NK-92 treated with Interleukin-12 subunit alpha and Interleukin-12 subunit beta, amount 100 ng/mL, for 24 hours (cell line): ENCODE results near the gene VRK1.
"Not testable (repeated sequence)": the region's sequence is repeated elsewhere in the genome, so short reads cannot be mapped to it uniquely, and the experiment has no call there.

Experiments used
- DNase-seq: peaks from one replicate; lab custom pipeline; 2025; lab: John Stamatoyannopoulos, UW

VRK1 gene

GRCh38 chr14:96883974-96884373, 86.8 kb downstream of the VRK1 start:
- not testable (repeated sequence) for DNase-seq

DNA sequence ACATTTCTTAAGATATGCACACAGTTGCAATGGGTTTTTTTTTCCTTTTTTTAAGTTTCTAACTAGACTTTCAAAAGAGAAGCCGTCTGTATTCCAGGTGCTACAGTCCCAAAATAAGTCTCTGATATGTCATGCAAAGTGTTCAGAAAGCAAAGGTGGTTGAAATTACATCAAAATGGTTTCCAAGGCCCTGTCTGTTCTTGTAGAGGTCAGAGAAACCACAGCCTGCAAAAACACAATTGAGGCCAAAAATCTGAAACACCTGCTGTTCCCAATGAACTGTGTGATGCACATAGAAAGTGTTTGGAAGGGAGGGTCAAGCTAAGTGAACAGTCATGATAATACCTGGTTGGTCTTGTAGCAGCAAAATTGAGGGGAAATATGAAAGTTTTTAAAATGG, 91.0 kb downstream of the VRK1 start:
- no peak for DNase-seq

DNA sequence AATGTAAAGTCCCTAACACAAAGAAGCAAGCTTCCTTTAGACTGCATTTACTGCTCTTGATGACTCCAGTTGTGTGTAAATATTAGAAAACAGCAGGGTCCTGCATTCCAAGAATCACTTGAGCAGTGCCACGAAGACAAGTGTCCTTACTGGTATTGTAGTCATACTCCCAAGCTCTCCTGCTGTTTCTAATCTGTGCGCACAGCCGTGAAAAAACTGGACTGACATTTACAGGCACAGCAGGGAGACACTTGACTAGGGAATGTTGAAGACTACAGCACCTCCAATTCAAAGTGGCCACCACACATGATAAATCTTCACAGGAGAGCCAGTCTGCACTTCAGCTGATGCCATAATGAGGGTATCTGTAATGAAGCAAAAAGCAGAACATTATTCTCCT, 91.4 kb downstream of the VRK1 start:
- DNase-seq, result no peak

GRCh38 chr14:96889091-96889490, 91.9 kb downstream of the VRK1 start:
- no peak for DNase-seq

DNA sequence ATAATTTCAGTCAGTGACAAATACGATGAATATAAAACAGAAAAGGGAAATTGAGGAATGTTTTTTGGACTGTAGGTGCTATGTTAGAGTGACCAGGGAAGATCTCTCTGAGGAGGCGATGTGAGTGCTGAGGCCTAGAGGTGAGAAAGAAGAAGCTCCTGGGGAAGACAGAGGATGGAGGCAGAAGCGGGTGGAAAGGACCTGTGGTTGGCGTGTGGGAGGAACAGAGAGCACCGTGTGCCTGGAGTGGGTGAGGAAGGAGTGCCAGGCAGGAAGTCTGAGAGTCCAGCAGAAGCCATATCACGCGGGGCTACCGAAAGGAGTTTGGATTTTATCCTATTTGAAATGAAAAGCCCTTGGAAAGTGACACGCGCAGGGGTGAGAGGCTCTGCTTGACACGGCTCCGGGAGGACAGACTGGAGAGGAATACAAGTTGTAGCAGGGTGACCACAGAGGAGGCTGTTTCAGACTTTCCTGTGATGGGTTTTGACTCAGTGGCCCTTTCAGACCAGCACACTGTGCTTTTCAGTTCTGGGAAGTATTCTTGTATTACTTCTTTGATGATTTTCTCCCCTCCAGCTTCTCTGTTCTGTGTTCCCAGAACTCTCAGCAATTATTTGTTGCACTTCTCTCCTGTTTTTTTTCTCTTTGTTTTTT, 96.9 kb downstream of the VRK1 start:
- no peak for DNase-seq

- no peak for DNase-seq
Observed at GRCh38 chr14:96894966-96895365, 97.8 kb downstream of the VRK1 start.

- DNase-seq, result no peak
Observed at GRCh38 chr14:96895658-96896271, 98.6 kb downstream of the VRK1 start.

DNA sequence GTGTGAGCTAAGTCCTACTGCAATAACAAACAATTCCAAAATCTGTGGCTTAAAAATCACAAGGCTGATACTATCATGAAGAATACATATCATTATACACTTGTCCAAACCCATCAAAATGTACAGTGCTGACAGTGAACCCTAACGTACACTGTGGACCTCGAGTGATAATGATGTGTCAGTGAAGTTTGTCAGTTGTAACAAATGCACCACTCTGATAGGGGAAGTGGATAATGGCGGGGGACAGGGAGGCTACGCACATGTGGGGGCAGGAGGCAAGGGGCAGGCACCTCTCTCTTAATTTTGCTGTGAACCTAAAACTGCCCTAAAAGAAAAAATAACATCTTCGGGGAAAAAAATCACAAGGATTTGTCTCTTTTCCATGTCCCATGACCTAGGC, 100.0 kb downstream of the VRK1 start:
- no peak for DNase-seq

DNA sequence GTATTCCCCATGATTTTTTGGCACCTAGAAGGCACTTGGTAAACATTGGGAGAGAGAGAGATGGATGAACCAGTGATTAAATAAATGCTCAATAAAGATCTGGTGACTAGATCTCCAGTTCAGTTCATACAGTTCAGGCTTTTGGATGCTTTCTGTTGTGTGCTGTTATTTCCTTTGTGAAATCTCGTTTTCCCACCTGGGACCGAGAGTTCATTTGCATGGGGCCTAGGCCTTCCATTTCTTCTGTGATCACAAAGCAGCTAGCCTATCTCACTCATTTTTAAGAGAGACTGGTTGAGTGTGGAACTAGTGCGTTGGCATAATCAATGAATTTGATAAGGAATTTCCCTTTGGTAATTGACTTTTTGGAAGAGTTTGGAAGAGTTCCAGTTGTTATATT, 104.0 kb downstream of the VRK1 start:
- DNase-seq, result no peak

DNA sequence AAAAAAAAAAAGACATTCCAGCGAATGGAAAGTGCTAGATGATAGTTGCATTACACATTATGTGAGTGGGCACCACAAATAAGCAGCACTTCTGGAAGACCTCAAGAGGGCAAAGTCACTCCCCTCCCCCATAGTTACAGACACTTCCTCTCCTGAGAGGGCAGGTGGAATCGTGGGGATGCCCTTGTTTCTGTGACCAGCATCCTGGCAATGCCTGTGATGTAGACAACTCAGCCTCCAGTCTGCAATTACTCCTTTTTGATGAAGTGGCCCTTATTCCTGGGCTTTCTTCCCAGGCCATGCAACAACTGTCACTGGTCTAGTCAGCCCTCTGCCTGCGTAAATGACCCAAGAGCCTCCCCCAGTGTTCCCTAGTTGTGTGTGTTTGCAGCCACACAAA, 104.8 kb downstream of the VRK1 start:
- DNase-seq, result no peak

DNA sequence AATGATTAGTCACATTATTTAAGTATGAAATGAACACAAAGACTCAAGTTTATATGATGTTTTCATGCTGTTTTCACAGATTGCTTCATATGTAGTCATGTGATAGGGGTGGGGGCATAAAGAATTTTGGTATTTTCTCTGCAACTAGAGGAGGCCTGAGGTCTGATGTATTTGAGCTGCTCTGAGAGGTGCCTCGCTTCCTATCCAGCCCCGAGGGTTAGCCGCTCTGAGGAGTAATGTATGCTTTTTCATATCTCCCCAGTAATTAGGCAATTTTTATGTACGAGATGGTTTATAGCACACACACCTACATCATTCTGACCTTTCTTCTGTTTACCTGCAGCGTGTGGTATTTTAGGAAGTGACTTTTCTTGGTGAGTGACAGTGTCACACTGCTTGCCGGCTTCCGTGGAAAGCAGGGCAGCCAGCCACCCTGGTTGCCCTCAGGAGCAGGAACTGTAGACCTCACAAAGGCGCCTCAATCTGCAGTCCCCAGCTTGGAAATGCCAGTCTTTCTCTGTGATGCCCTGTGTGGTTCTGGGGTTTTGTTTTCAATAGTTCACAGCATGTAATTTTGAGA, 106.4 kb downstream of the VRK1 start:
- DNase-seq, result no peak

DNA sequence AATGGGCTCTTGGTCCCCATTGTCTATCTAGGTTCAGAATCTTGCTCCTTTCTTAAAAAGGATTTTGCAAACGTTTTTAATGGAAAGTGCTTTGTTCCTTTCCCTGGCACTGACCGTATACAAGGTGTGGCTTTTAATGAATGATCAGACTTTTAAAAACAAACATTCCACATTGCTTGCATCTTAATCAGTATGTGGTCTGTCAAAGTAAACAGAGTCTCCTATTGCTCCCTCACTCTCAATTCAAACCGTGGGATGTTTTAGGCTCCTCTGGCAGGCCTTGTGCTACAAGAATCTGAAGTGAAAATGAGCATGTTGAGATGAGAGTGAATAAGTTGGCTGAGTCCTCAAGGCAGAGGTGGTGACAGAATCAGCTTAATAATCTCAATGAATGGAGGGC, 107.0 kb downstream of the VRK1 start:
- no peak for DNase-seq

DNA sequence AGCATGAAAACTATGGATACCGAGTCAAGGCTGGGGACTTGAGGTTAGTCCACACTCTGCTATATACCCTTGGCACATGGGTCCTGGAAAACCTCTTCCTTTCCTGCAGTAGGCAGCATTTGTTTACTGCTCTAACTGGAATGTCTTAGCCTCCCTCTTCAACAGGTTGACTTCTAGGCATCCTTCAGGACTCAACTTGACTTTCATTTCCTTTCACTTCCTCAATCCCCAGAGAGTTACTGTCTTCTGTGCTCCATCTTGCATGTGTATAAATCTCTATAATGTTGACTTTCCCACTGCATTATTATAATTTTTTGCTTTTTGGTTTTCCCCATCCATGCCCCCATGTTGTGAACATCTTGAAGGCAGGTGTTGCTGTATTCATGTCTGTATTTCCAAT, 107.9 kb downstream of the VRK1 start:
- DNase-seq, result no peak

DNA sequence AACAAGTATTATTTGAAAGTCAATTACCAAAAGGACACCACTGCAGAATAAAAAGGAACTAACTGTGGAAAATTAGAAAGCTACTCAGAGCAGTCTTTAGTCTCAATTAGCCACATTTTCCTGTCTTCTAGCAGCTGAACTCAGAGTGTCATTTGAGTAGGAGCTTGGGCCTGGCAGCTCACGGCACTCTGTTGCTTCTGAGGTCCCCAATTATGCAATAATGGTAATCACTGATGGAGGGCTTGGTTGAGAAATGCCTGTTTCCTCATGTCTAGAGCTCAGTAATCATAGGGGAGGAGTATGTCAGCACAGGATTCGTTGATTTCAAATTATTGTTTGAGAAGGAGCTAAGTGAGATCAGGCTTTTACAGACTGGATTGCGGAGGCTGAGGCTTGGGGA, 108.6 kb downstream of the VRK1 start:
- no peak for DNase-seq

DNA sequence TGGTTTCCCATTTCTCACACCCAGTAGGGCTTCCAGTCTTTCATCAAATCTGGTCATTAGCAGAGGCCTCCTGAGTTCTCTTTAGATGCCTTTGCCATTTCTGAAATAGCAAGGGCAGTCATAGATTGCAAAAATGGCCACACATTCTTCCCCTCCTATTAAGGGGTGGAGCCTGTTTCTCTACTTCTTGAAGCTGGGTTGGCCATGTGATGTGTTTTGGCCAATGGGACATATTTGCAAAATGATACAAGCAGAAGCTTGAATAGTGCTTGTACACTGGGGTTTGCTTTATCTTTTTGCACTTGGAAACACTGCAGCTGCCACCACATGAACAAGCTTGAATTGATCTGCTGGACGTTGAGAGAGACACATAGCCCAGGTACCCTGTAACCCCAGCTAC, 109.3 kb downstream of the VRK1 start:
- DNase-seq, result no peak

DNA sequence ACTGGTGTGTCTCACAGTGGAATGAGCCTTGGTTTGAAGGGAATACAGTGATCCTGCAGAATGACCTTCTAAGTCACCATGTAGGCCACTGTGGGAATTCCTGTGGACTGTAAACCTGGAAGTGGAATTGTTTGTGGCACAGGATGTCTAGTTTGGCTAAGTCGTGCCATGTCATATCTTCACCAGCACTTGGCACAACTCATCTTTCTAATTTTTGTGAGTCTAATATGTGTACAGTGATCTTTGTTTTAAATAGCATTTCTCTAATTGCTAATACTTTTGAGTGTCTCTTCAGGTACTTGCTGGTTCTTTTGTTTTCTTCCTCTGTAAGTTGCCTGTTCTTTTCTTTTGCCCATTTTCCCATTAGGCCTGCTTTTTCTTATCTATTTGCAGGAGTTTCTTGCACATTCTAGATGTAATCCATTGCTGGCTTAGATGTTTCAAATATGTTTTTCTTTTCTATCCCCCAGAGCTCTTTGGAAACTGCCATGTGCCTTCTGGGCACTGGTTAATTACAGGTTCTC, 112.7 kb downstream of the VRK1 start:
- no peak for DNase-seq

DNA sequence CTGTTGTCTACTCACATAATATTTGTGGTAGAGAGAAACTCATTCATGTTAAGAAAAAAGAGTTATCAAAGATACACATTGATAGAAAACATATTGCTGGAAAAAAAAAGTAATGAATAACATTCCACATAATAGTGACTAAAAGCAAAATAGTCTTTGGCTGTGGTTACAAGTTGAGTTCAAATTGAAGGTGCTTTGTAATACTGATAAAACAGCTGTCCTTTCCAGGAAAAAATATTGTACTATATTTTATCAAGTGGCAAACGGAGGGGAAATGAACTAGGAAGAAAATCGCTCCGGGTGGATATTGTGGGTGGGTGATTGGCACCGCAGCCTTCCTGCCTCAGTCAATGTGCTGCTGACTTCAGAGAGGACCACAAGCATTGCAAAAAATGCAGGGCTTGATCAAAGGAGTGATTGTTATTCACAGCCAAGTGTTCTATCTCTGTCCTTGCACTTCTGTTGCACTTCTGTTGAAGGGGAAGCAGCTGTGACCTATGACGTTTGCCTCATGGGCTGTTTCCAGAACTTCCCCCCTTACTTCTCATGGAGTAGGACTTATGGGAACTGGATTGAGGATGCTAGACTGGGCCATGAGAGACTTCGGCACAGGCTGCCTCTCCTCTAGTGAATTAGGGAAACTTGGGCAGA, 114.4 kb downstream of the VRK1 start:
- DNase-seq, result no peak

GRCh38 chr14:96914571-96915128, 117.5 kb downstream of the VRK1 start:
- no peak for DNase-seq

DNA sequence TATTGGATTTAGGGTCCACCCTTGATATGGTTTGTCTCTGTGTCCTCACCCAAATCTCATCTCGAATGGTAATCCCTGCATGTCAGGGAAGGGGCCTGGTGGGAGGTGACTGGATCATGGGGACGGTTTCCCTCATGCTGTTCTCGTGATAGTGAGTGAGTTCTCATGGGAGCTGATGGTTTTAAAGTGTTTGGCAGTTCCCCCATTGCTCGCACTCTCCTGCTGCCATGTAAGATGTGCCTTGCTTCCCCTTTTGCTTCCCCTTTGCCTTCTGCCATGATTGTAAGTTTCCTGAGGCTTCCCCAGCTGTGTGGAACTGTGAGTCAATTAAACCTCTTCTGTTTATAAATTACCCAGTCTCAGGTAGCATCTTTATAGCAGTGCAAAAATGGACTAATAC, 118.3 kb downstream of the VRK1 start:
- no peak for DNase-seq

DNA sequence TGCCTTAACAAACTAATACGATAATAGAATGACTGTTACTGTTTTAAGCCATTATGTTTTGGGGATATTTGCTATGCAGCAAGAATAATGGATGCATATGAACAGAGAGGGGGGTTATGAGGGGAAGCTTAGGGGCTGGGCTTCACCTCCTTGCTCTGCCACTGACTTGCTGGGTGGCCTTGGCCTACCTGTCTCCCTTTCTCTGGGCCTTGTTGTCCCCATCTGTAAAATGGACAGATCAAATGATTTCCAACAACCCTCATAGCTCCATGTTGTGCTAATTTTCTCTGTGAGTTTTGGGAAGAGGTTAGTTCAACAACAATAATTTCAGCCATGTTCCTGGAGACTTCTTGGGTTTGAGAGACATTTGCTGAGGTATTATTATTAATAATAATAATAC, 119.6 kb downstream of the VRK1 start:
- no peak for DNase-seq

GRCh38 chr14:96917442-96917963, 120.3 kb downstream of the VRK1 start:
- no peak for DNase-seq

DNA sequence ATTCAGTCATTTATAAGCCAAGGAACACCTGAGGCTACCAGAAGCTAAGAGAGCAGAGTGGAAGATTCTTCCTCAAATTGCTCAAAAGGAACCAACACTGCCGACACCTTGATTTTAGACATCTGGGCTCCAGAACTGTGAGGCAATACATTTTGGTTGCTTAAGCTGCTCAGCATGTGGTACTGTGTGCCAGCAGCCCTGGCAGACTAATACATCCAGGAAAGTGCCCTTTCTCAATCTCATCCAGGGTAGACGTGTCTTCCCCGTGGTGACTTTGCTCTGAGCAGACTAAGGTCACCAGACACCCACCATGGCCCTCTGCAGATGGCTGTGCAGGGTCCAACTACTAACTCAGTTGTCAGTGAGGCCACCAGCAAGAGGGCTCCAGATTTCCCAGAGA, 122.8 kb downstream of the VRK1 start:
- DNase-seq, result no peak

DNA sequence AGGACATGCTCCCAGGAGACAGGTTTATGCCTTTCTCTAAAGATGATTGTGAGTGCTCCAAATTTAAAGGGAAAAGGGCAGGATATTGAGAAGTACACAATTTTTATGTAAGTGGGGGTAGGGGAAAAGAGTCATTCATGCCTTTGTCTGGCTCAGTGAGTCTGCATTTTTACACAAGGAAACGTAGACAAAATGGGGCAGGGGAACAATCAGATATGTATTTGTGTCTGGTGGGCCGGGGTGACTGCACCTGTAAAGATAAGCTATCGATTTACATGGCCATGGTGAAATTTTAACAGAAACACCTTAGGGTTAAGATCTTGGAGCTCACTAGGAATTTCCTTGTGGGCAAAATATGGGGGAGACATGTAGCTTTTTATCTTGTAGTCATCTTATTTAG, 123.6 kb downstream of the VRK1 start:
- no peak for DNase-seq
